HUDEP-2 (cell line): ENCODE results near the gene BBLN.

Experiments used
- DNase-seq, 76 experiments: peaks; one replicate each; lab custom pipeline; 2025; ENCODE audit not compliant: unreplicated experiment in 76 of 76; lab: John Stamatoyannopoulos, UW

The BBLN gene

GRCh38 chr9:128143525-128144238 is 16.4 kb upstream of the BBLN start:
- DNase-seq: no peak

- no peak for DNase-seq
Measured at GRCh38 chr9:128144239-128145181, 15.6 kb upstream of the BBLN start.

GRCh38 chr9:128145536-128145935 is 14.5 kb upstream of the BBLN start:
- DNase-seq: no peak

- DNase-seq: no peak
Measured at GRCh38 chr9:128145951-128146351, 14.1 kb upstream of the BBLN start.

- no peak for DNase-seq
Measured at GRCh38 chr9:128146591-128147120, 13.4 kb upstream of the BBLN start.

DNA sequence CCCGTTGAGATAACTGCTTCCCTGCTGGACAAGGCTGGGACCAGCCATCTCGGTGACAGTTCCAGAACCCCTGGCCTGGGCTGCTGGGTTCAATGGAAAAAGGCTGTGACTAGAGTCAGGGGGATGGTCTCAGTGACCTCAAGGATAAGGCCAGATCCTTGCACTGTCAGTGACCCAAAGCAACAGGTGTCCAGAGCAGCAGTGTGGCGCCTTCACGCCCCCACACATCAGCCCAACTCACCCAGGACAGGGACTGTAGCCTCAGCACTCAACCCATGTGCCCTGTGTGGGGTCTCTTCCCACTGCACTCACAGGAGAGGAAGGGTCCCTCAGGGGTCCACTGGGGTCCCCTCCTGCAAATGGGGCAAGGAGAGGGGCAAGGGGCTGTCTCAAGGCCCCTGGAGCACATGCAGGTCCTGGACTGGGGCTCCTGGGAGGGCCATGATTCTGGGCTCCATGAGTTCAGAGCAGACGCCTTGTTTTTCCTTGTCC is 11.5 kb upstream of the BBLN start:
- DNase-seq: no peak

GRCh38 chr9:128149001-128149701 is 10.9 kb upstream of the BBLN start, which contains the start of gene LCN2:
Gene LCN2 (plus strand): TSS chr9:128149453. CDS start chr9:128149526, 73 bp downstream.
- no peak for DNase-seq

GRCh38 chr9:128149951-128150593 is 10.0 kb upstream of the BBLN start:
- peak in 14 of 76 experiments; percentile 4 to 29 (median 20) for DNase-seq

DNA sequence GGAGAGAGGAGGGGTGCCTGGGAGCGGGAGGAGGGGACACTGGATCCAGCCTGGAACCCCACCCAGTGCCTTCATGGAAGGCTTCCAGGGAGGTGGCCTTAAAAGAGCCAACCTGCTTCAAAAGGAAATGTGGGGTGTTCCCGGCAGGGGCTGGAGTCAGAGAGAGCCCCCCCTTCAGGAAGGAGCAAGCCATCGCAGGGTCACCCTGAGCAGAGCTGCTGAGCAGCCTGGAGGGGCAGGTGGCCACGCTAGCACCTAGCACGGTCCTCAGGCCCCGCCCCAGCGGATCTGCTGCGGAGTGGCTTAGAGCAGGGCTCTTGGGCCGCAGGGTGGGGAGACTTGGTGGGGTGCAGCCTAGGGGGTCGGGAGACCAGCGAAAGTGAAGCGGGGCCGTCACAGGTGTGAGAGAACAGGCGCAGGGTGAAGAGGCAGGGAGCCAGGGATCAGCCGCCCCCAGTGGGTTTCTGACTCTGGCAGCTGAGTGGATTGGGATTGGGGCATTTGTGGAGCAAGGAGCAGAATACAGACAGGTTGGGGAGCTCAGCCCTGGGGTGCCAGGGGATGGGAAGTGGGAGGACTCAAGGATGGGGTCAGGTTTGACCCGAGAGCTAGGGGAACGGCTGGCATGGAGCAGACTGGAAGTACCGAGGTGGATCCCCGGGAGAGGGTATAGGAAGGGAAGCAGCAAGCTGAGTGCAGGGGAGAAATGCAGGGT is 9.3 kb upstream of the BBLN start:
- peak in 9 of 76 experiments; percentile 8 to 38 (median 20) for DNase-seq

- DNase-seq: no peak
Measured at GRCh38 chr9:128151309-128152132, 8.5 kb upstream of the BBLN start.

- DNase-seq: no peak
Measured at GRCh38 chr9:128152133-128153059, 7.7 kb upstream of the BBLN start.

- DNase-seq: no peak
Measured at GRCh38 chr9:128153060-128153946, 6.8 kb upstream of the BBLN start.

DNA sequence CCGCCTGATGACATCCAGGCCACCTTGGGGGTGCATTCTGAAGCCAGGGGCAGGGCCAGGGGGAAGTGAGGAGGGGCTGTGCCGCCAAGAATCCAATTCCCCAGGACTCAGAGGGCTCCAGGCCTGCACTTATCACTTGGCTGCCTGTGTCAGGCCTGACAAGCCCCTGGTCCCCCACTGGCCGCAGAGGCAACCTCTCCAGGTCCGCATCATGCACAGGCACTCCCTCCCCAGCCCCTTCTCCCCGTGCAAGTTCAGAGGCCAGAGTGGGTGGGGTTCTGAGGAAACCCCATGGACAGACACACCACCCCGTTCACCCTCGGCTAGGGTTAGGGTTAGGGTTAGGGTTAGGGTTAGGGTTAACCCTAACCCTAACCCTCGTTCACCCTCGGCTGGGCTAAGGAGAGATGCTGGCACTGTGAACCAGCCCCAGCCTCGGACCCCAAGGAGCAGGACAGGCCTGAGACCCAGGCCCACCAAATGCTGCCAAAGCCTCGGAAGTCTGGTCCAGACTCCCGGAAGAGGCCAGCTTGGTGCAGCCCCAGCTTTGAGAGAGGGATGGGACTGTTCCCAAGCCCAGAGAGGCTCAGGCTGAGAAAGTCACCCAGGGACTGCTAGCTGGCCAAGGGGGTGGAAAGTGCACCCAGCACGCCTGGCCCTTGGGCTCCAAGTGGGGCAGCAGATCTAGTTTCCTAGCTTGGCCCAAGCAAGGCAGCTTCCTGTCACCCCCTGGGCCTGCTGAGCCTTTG is 5.9 kb upstream of the BBLN start:
- no peak for DNase-seq

DNA sequence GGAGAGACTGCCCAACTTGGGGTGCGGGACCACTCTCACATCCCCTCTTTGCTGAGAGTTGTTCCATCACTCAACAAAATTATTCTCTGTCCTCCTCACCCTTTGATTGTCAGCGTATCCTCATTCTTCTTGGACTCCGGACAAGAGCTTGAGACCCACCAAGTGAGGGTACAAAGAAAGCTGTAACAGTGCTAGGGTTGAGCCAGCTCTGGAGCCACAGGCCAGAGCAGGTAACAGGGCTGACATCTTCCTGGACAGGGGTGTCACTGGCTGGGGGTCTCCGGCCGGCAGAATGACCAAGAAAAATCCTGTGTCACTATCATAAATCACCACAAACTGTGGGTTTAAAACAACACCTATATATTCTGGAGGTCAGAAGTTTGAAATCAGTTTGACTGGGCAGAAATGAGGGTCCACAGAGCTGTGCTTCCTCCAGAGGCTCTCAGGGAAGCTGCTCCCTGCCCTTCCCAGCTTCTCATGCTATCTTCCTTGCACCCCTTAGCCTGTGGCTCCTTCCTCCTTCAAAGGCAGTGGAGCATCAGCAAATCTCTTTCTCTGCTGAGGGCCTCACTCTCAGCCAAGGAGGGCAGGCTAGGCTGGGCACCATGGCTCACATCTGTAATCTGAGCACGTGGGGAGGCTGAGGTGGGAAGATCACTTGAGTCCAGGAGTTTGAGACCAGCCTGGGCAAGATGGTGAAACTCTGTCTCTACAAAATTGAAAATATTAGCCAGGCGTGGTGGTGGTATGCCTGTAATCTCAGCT is 4.1 kb upstream of the BBLN start:
- no peak for DNase-seq

- no peak for DNase-seq
Measured at GRCh38 chr9:128159522-128159783, 612 bp upstream of the BBLN start.
